WTC11 (cell line): ENCODE measurements around the gene PLIN5. TPM values are rescaled to one million over a fixed set of nuclear protein-coding genes. Genes with fewer than 3 reads are reported as not detected.

ENCODE experiments used
- ATAC-seq: fragments of 200-7000 bp; cut with Tn5 transposase; 2 replicates; pipeline ENCODE4 v1.10.0; 2021; ENCODE audit warnings: mild to moderate bottlenecking, moderate library complexity
- CTCF ChIA-PET: fragments of 300-600 bp; sonication (Branson Sonifier 250); formaldehyde crosslinking; loops from one replicate; lab custom pipeline; 2021; ENCODE audit warnings: antibody characterized with exemption; lab: Charles Lee
- POLR2A ChIA-PET: fragments of 350-600 bp; sonication (Branson Sonifier 250); formaldehyde crosslinking; loops from one replicate; lab custom pipeline; 2021; ENCODE audit warnings: antibody characterized with exemption; lab: Charles Lee
- DNase-seq: peaks from one replicate; pipeline ENCODE4 v3.0.0; 2021; ENCODE audit warnings: low spot score
- H3K27ac Mint-ChIP-seq: 2 replicates; pipeline ENCODE4 v1.8.0; 2021; ENCODE audit warnings: mixed read lengths
- H3K27me3 Mint-ChIP-seq: 2 replicates; pipeline ENCODE4 v1.8.0; 2021; ENCODE audit warnings: low read depth, mild to moderate bottlenecking, moderate library complexity, mixed read lengths
- H3K36me3 Mint-ChIP-seq: 2 replicates; pipeline ENCODE4 v1.8.0; 2021; ENCODE audit warnings: mixed read lengths
- H3K4me1 Mint-ChIP-seq: 2 replicates; pipeline ENCODE4 v1.8.0; 2022; ENCODE audit warnings: mixed read lengths
- H3K4me3 Mint-ChIP-seq: 2 replicates; pipeline ENCODE4 v1.8.0; 2021; ENCODE audit warnings: mild to moderate bottlenecking, moderate library complexity, mixed read lengths
- H3K9me3 Mint-ChIP-seq: 2 replicates; pipeline ENCODE4 v1.8.0; 2021; ENCODE audit warnings: mixed read lengths
- ATF1 ChIP-seq: sonication (generic); formaldehyde crosslinking; IDR thresholded peaks from 2 replicates; pipeline ENCODE4 v1.8.1; 2023; ENCODE audit warnings: mild to moderate bottlenecking, moderate library complexity, missing genetic modification reagents
- CREB1 ChIP-seq: sonication (generic); formaldehyde crosslinking; IDR thresholded peaks from 2 replicates; pipeline ENCODE4 v1.8.0; 2023; ENCODE audit warnings: mild to moderate bottlenecking, missing genetic modification reagents
- CREM ChIP-seq: sonication (generic); formaldehyde crosslinking; IDR thresholded peaks from 2 replicates; pipeline ENCODE4 v1.8.1; 2022; ENCODE audit warnings: mild to moderate bottlenecking, missing genetic modification reagents, moderate library complexity
- ESRRA ChIP-seq: sonication (generic); formaldehyde crosslinking; IDR thresholded peaks from 2 replicates; pipeline ENCODE4 v1.8.1; 2022; ENCODE audit warnings: mild to moderate bottlenecking, missing genetic modification reagents, borderline replicate concordance
- JUN ChIP-seq: sonication (generic); formaldehyde crosslinking; IDR thresholded peaks from 2 replicates; pipeline ENCODE4 v1.8.0; 2023; ENCODE audit warnings: mild to moderate bottlenecking, missing genetic modification reagents
- MXD4 ChIP-seq: fragments of 250-450 bp; sonication (Bioruptor Pico); IDR thresholded peaks from 2 replicates; pipeline ENCODE4 v1.8.0; 2021; ENCODE audit warnings: mild to moderate bottlenecking, moderate library complexity, borderline replicate concordance
- NFYB ChIP-seq: sonication (generic); formaldehyde crosslinking; conservative IDR thresholded peaks from 2 replicates; pipeline ENCODE4 v1.8.0; 2022; ENCODE audit warnings: low read depth, missing genetic modification reagents
- NR1H2 ChIP-seq: sonication (generic); formaldehyde crosslinking; IDR thresholded peaks from 2 replicates; pipeline ENCODE4 v1.9.0; 2021; ENCODE audit warnings: mild to moderate bottlenecking, moderate library complexity, missing genetic modification reagents
- NR2C2 ChIP-seq: sonication (generic); formaldehyde crosslinking; IDR thresholded peaks from 2 replicates; pipeline ENCODE4 v1.8.0; 2022; ENCODE audit warnings: mild to moderate bottlenecking, missing genetic modification reagents
- NR3C1 ChIP-seq: sonication (generic); formaldehyde crosslinking; conservative IDR thresholded peaks from 2 replicates; pipeline ENCODE4 v1.8.1; 2023; ENCODE audit warnings: low read depth, mild to moderate bottlenecking, missing genetic modification reagents
- SMAD4 ChIP-seq: sonication (generic); formaldehyde crosslinking; IDR thresholded peaks from 2 replicates; pipeline ENCODE4 v1.8.0; 2022; ENCODE audit warnings: mild to moderate bottlenecking, missing genetic modification reagents
- TCF7 ChIP-seq: sonication (generic); formaldehyde crosslinking; IDR thresholded peaks from 2 replicates; pipeline ENCODE4 v1.8.0; 2022; ENCODE audit warnings: mild to moderate bottlenecking, low read depth, missing genetic modification reagents, moderate library complexity
- TEAD4 ChIP-seq: sonication (generic); formaldehyde crosslinking; IDR thresholded peaks from 2 replicates; pipeline ENCODE4 v1.8.0; 2022; ENCODE audit warnings: mild to moderate bottlenecking, missing genetic modification reagents
- ZNF121 ChIP-seq: sonication (generic); formaldehyde crosslinking; IDR thresholded peaks from 2 replicates; pipeline ENCODE4 v1.8.0; 2023; ENCODE audit warnings: missing genetic modification reagents
- ZNF263 ChIP-seq: sonication (generic); formaldehyde crosslinking; IDR thresholded peaks from 2 replicates; pipeline ENCODE4 v1.8.1; 2022; ENCODE audit warnings: low read depth, mild to moderate bottlenecking, moderate library complexity, missing genetic modification reagents
- ZNF416 ChIP-seq: fragments of 250-450 bp; sonication (Bioruptor Pico); IDR thresholded peaks from 2 replicates; pipeline ENCODE4 v1.9.0; 2021; ENCODE audit warnings: mild to moderate bottlenecking, inconsistent platforms
- ZNF671 ChIP-seq: fragments of 250-450 bp; sonication (Bioruptor Pico); IDR thresholded peaks from 2 replicates; pipeline ENCODE4 v1.8.0; 2021; ENCODE audit warnings: mild to moderate bottlenecking
- total RNA-seq: library from RNA; stranded (reverse); gene quantifications from 3 replicates; pipeline ENCODE4 v1.2.3, GENCODE V29; 2021
- TF ChIP-seq, protein P1 (sequence below): sonication (generic); formaldehyde crosslinking; IDR thresholded peaks from 2 replicates; pipeline ENCODE4 v1.8.1; 2023; ENCODE audit warnings: mild to moderate bottlenecking, missing genetic modification reagents, moderate library complexity
- TF ChIP-seq, protein P2 (sequence below): sonication (generic); formaldehyde crosslinking; IDR thresholded peaks from 2 replicates; pipeline ENCODE4 v1.8.0; 2022; ENCODE audit warnings: mild to moderate bottlenecking, missing genetic modification reagents
- TF ChIP-seq, protein P3 (sequence below): sonication (generic); formaldehyde crosslinking; conservative IDR thresholded peaks from 2 replicates; pipeline ENCODE4 v1.8.1; 2022; ENCODE audit warnings: mild to moderate bottlenecking, missing genetic modification reagents
- TF ChIP-seq, protein P4 (sequence below): sonication (generic); formaldehyde crosslinking; IDR thresholded peaks from 2 replicates; pipeline ENCODE4 v1.8.1; 2022; ENCODE audit warnings: missing genetic modification reagents, borderline replicate concordance
- TF ChIP-seq, protein P5 (sequence below): sonication (generic); formaldehyde crosslinking; IDR thresholded peaks from 2 replicates; pipeline ENCODE4 v1.8.0; 2022; ENCODE audit warnings: missing genetic modification reagents

Gene PLIN5
- total RNA-seq, 1 experiment from 2014 or later, result 3.9 TPM

DNA sequence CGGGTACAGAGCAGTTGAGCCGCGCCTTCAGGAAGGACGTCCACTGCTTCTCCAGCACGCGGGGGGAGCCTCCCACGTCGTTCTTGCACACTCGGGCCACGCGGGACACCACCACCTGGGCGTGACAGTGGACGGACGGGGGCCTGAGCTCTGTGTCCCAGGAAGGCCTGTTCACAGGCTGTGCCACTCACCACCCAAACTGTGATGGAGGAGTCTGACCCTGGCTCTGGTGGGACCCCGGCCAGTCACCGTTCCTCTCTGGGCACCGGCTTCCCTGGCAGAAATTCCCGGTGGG lies 17.4 kb upstream of the PLIN5 start:
- no peak overlapping the region for H3K27ac Mint-ChIP-seq
- CTCF ChIA-PET, result no interaction called here
- ATAC-seq, result no peak

DNA sequence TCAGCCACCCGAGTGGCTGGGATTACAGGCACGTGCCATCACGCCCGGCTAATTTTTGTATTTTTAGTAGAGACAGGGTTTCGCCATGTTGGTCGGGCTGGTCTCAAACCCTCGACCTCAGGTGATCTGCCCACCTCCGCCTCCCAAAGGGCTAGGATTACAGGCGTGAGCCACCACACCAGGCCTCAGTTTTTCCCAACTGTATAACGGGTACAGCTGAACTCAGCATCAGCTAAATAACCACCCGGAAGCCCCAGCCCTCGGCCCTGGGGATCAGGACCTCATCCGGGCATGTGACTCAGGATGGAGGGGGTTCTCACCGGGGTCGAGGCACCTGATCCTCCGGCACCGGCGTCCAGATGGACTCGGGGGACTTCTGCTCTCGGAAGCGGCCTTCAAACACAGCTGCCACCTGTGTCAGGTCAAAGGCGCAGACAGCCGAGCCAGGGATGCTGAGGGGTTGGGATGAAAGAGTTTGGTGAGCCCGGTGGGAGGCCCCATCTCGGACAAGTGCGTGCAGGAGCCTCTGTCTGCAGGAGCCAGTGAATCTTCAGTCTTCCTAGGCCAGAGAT lies 15.5 kb upstream of the PLIN5 start:
- no peaks in the 10 kb centered on the region for H3K9me3 Mint-ChIP-seq
- no peak for ATAC-seq
- TF ChIP-seq, protein P1, sequence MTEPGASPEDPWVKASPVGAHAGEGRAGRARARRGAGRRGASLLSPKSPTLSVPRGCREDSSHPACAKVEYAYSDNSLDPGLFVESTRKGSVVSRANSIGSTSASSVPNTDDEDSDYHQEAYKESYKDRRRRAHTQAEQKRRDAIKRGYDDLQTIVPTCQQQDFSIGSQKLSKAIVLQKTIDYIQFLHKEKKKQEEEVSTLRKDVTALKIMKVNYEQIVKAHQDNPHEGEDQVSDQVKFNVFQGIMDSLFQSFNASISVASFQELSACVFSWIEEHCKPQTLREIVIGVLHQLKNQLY (CRISPR knock-in tag), result no peak
- TF ChIP-seq NFYB (CRISPR knock-in tag) (no peak), ATF1 (no peak), NR2C2 (CRISPR knock-in tag) (no peak), MXD4 (no peak), CREB1 (CRISPR knock-in tag) (no peak), NR1H2 (no peak), NR3C1 (CRISPR knock-in tag) (no peak), ESRRA (CRISPR knock-in tag) (no peak), CREM (CRISPR knock-in tag) (no peak), ZNF263 (CRISPR knock-in tag) (no peak), SMAD4 (CRISPR knock-in tag) (no peak), JUN (CRISPR knock-in tag) (no peak), TCF7 (no peak)
- TF ChIP-seq, protein P2, sequence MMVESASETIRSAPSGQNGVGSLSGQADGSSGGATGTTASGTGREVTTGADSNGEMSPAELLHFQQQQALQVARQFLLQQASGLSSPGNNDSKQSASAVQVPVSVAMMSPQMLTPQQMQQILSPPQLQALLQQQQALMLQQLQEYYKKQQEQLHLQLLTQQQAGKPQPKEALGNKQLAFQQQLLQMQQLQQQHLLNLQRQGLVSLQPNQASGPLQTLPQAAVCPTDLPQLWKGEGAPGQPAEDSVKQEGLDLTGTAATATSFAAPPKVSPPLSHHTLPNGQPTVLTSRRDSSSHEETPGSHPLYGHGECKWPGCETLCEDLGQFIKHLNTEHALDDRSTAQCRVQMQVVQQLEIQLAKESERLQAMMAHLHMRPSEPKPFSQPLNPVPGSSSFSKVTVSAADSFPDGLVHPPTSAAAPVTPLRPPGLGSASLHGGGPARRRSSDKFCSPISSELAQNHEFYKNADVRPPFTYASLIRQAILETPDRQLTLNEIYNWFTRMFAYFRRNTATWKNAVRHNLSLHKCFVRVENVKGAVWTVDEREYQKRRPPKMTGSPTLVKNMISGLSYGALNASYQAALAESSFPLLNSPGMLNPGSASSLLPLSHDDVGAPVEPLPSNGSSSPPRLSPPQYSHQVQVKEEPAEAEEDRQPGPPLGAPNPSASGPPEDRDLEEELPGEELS (CRISPR knock-in tag), result no peak
- TF ChIP-seq, protein P3, sequence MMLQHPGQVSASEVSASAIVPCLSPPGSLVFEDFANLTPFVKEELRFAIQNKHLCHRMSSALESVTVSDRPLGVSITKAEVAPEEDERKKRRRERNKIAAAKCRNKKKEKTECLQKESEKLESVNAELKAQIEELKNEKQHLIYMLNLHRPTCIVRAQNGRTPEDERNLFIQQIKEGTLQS (CRISPR knock-in tag), result no peak
- TF ChIP-seq, protein P4, sequence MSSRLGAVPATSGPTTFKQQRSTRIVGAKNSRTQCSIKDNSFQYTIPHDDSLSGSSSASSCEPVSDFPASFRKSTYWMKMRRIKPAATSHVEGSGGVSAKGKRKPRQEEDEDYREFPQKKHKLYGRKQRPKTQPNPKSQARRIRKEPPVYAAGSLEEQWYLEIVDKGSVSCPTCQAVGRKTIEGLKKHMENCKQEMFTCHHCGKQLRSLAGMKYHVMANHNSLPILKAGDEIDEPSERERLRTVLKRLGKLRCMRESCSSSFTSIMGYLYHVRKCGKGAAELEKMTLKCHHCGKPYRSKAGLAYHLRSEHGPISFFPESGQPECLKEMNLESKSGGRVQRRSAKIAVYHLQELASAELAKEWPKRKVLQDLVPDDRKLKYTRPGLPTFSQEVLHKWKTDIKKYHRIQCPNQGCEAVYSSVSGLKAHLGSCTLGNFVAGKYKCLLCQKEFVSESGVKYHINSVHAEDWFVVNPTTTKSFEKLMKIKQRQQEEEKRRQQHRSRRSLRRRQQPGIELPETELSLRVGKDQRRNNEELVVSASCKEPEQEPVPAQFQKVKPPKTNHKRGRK (CRISPR knock-in tag), result no peak
- TF ChIP-seq, all 79 proteins: peak for 0
- ChIA-PET CTCF (no interaction called here), POLR2A (no interaction called here)
- Mint-ChIP-seq H3K27me3 (no peaks in the 10 kb centered on the region), H3K36me3 (peaks cover 44% of the 10 kb centered on the region), H3K27ac (no peak overlapping the region), H3K4me1 (no peaks in the 10 kb centered on the region), H3K4me3 (no peak overlapping the region)
- no peak for DNase-seq

More for the DNA sequence above, 17.4 kb upstream of the PLIN5 start:
- peaks cover 45% of the 10 kb centered on the region for H3K36me3 Mint-ChIP-seq
- no peak for DNase-seq
- POLR2A ChIA-PET, result no interaction called here
- peaks cover 7% of the 10 kb centered on the region for H3K4me1 Mint-ChIP-seq
- TF ChIP-seq, protein P1 (CRISPR knock-in tag), result no peak
- TF ChIP-seq TCF7 (no peak), ZNF671 (CRISPR knock-in tag) (no peak), ZNF416 (CRISPR knock-in tag) (no peak), ZNF121 (no peak), TEAD4 (CRISPR knock-in tag) (no peak), ZNF263 (CRISPR knock-in tag) (no peak)
- TF ChIP-seq, protein P5, sequence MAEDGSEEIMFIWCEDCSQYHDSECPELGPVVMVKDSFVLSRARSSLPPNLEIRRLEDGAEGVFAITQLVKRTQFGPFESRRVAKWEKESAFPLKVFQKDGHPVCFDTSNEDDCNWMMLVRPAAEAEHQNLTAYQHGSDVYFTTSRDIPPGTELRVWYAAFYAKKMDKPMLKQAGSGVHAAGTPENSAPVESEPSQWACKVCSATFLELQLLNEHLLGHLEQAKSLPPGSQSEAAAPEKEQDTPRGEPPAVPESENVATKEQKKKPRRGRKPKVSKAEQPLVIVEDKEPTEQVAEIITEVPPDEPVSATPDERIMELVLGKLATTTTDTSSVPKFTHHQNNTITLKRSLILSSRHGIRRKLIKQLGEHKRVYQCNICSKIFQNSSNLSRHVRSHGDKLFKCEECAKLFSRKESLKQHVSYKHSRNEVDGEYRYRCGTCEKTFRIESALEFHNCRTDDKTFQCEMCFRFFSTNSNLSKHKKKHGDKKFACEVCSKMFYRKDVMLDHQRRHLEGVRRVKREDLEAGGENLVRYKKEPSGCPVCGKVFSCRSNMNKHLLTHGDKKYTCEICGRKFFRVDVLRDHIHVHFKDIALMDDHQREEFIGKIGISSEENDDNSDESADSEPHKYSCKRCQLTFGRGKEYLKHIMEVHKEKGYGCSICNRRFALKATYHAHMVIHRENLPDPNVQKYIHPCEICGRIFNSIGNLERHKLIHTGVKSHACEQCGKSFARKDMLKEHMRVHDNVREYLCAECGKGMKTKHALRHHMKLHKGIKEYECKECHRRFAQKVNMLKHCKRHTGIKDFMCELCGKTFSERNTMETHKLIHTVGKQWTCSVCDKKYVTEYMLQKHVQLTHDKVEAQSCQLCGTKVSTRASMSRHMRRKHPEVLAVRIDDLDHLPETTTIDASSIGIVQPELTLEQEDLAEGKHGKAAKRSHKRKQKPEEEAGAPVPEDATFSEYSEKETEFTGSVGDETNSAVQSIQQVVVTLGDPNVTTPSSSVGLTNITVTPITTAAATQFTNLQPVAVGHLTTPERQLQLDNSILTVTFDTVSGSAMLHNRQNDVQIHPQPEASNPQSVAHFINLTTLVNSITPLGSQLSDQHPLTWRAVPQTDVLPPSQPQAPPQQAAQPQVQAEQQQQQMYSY (CRISPR knock-in tag), result no peak
- H3K9me3 Mint-ChIP-seq, result no peaks in the 10 kb centered on the region
- H3K27me3 Mint-ChIP-seq, result peaks cover under 1% of the 10 kb centered on the region; the same call in 1 of the 2 replicates
- no peak overlapping the region for H3K4me3 Mint-ChIP-seq
